Measurements from ENCODE around the gene ZFYVE28. TPM values are rescaled to one million over a fixed set of nuclear protein-coding genes. Genes with fewer than 3 reads are reported as not detected.

Gene ZFYVE28
- total and polyA plus RNA-seq, 2 donors from 2014 or later: 8.0 to 18.9 TPM

DNA sequence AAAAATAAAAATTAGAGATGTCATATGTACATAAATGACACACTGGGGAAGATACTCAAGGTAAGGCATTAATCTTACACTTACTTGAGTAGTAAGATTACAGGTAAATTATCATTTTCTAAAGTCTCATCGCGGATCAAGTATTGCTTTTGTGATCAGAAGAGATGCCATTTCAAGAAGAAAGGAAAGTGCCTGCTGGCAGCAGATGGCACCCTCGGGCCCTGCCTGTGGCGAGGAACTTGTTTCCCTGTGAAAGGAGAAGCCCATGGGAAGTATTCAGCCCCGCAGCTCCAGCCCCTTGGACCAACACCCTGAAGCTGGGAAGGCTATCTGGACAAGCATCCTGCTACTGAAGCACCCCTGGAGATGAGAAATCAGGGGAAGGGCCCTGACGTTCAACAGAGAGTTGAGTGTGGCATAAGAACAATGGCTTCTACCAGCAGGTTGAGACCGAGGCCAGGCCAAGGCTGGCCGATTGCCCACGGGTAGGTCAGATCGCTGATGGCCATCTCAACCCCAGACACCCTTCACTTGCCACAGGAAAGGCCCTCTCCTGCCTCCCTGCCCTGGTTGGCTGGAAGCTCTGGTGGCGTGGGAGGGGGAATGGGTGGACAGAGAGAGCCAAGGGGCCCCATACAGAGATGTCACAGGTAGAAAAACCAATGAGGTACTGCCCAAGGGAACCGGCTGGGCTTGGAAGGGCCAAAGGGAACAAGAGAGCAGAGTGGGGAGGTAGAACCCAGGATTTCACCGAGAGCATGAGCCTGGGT, 137.7 kb downstream of the ZFYVE28 start:
- Histone ChIP-seq H3K27ac (ENCODE audit: low read depth in 2 of 2, low read length in 2 of 2) (no peak overlapping the region), H3K9me3 (ENCODE audit: control insufficient read depth in 2 of 3, insufficient read depth in 1 of 3, low read length in 3 of 3) (no peaks in the 10 kb centered on the region), H3K4me1 (ENCODE audit: control insufficient read depth in 2 of 3, insufficient read depth in 2 of 3, low read depth in 1 of 3, low read length in 3 of 3) (peaks cover 0 to 4% (median 0%) of the 10 kb centered on the region in 3 donors), H3K27me3 (ENCODE audit: control insufficient read depth, insufficient read depth, low read length) (no peaks in the 10 kb centered on the region), H3K36me3 (ENCODE audit: control insufficient read depth in 2 of 3, insufficient read depth in 3 of 3, low read length in 3 of 3) (no peaks in the 10 kb centered on the region), H3K9ac (ENCODE audit: low read length in 3 of 3) (no peak overlapping the region), H3K4me3 (ENCODE audit: low read length in 3 of 3) (no peak overlapping the region)
- FAIRE-seq: no peak
- TF ChIP-seq, protein P1, sequence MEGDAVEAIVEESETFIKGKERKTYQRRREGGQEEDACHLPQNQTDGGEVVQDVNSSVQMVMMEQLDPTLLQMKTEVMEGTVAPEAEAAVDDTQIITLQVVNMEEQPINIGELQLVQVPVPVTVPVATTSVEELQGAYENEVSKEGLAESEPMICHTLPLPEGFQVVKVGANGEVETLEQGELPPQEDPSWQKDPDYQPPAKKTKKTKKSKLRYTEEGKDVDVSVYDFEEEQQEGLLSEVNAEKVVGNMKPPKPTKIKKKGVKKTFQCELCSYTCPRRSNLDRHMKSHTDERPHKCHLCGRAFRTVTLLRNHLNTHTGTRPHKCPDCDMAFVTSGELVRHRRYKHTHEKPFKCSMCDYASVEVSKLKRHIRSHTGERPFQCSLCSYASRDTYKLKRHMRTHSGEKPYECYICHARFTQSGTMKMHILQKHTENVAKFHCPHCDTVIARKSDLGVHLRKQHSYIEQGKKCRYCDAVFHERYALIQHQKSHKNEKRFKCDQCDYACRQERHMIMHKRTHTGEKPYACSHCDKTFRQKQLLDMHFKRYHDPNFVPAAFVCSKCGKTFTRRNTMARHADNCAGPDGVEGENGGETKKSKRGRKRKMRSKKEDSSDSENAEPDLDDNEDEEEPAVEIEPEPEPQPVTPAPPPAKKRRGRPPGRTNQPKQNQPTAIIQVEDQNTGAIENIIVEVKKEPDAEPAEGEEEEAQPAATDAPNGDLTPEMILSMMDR (IDR thresholded peaks at IDR 0.05; ENCODE audit: borderline replicate concordance, extremely low read depth, insufficient read depth): no peak
- intact Hi-C loops (cut with DNase I): no loop called here
- DNase-seq: peak in 1 of 5 donors; percentile 37

DNA sequence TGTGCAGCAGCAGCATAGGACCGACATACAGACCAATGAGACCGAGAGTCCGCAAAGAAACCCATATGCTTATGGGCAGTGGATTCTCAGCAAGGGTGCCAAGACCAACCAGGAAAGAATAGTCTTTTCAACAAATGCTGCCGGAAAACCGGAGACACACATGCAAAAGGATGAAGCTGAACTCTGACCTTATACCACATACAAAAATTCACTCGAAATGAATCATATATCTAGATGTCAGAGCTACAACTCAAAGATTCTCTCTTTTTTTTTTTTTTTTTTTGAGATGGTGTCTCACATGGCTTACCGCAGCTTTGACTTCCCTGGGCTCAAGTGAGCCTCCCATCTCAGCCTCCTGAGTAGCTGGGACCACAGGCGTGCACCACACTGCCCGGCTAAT, 140.5 kb downstream of the ZFYVE28 start:
- Histone ChIP-seq H3K9ac (ENCODE audit: low read length in 3 of 3) (no peak overlapping the region), H3K27ac (ENCODE audit: low read depth in 2 of 2, low read length in 2 of 2) (no peak overlapping the region), H3K27me3 (ENCODE audit: control insufficient read depth, insufficient read depth, low read length) (no peaks in the 10 kb centered on the region), H3K36me3 (ENCODE audit: control insufficient read depth in 2 of 3, insufficient read depth in 3 of 3, low read length in 3 of 3) (no peaks in the 10 kb centered on the region), H3K4me1 (ENCODE audit: control insufficient read depth in 2 of 3, insufficient read depth in 2 of 3, low read depth in 1 of 3, low read length in 3 of 3) (peaks cover 0 to 4% (median 0%) of the 10 kb centered on the region in 3 donors), H3K9me3 (ENCODE audit: control insufficient read depth in 2 of 3, insufficient read depth in 1 of 3, low read length in 3 of 3) (no peaks in the 10 kb centered on the region), H3K4me3 (ENCODE audit: low read length in 3 of 3) (no peak overlapping the region)
- TF ChIP-seq, protein P1 (IDR thresholded peaks at IDR 0.05; ENCODE audit: borderline replicate concordance, extremely low read depth, insufficient read depth): no peak
- DNase-seq (peak in 1 of 5 donors; percentile 6), FAIRE-seq (no peak)
- intact Hi-C loops (cut with DNase I): no loop called here

DNA sequence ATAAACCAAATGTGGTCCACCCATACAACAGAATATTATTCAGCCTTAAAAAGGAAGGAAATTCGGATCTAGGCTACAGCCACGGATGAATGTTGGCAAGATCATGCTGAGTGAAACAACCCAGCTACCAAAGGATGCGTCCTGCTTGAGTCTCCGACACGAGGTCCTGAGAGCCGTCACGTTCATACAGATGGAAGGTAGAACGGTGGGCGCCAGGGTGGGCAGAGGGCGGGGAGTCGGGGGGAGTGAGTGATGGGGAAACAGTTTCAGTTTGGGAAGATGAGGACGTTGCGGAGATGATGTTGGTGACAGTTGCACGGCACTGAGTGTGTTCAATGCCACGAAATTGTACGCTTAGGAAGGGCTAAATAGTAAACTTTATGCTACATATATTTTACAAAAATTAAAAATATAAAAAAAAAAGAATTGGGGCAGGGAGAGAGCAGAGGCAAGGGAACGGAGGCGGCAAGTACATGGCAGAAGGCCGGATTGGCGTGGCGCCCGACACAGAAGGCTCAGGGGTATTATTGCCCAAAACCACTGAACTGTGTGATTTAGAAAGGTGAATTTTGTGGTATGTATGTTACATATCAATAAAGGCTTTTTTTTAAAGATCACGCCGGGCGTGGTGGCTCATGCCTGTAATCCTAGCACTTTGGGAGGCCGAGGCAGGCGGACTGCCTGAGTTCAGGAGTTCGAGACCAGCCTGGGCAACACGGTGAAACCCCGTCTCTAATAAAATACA, 141.7 kb downstream of the ZFYVE28 start:
- H3K4me3 ChIP-seq (ENCODE audit: low read length in 3 of 3): no peak overlapping the region
- H3K27ac ChIP-seq (ENCODE audit: low read depth in 2 of 2, low read length in 2 of 2): no peak overlapping the region
- peaks cover 0 to 4% (median 0%) of the 10 kb centered on the region in 3 donors for H3K4me1 ChIP-seq (ENCODE audit: control insufficient read depth in 2 of 3, insufficient read depth in 2 of 3, low read depth in 1 of 3, low read length in 3 of 3)
- no peaks in the 10 kb centered on the region for H3K27me3 ChIP-seq (ENCODE audit: control insufficient read depth, insufficient read depth, low read length)
- H3K9me3 ChIP-seq (ENCODE audit: control insufficient read depth in 2 of 3, insufficient read depth in 1 of 3, low read length in 3 of 3): no peaks in the 10 kb centered on the region
- TF ChIP-seq, protein P1 (IDR thresholded peaks at IDR 0.05; ENCODE audit: borderline replicate concordance, extremely low read depth, insufficient read depth): no peak
- H3K9ac ChIP-seq (ENCODE audit: low read length in 3 of 3): no peak overlapping the region
- peaks cover 0 to 2% (median 0%) of the 10 kb centered on the region in 3 donors for H3K36me3 ChIP-seq (ENCODE audit: control insufficient read depth in 2 of 3, insufficient read depth in 3 of 3, low read length in 3 of 3)
- FAIRE-seq: no peak
- DNase-seq: peak in 1 of 5 donors; percentile 38
- intact Hi-C loops (cut with DNase I): no loop called here
